Transverse colon (tissue), 4 donors: ENCODE data around the gene RAPGEF5. TPM values are rescaled to one million over a fixed set of nuclear protein-coding genes. Genes with fewer than 3 reads are reported as not detected.

ENCODE experiments used
- DNase-seq: peaks from one replicate; pipeline ENCODE4 v3.0.0-alpha.2; 2019
- H3K27ac ChIP-seq, 4 donors: fragments of 200-600 bp; sonication (generic); 2 replicates each; pipeline ENCODE4 v1.5.1; 2016 to 2018; ENCODE audit warnings: inconsistent platforms in 4 of 4
- H3K27me3 ChIP-seq: fragments of 200-600 bp; sonication (generic); 2 replicates; pipeline ENCODE4 v1.5.1; 2017; ENCODE audit warnings: inconsistent platforms
- H3K36me3 ChIP-seq, 4 donors: fragments of 200-600 bp; sonication (generic); 2 replicates each; pipeline ENCODE4 v1.5.1; 2017 to 2019; ENCODE audit warnings: inconsistent platforms in 4 of 4
- H3K4me1 ChIP-seq, 4 donors: fragments of 200-600 bp; sonication (generic); 2 replicates each; pipeline ENCODE4 v1.5.1; 2017 to 2020; ENCODE audit warnings: inconsistent platforms in 4 of 4
- H3K4me3 ChIP-seq, 4 donors: fragments of 200-600 bp; sonication (generic); 1 replicate in 1 of 4; 2 replicates in 3 of 4; pipeline versions ENCODE4 v1.5.1 to v1.6.1; 2017 to 2019; ENCODE audit warnings: inconsistent platforms in 4 of 4
- H3K9me3 ChIP-seq, 2 donors: fragments of 200-600 bp; sonication (generic); 2 replicates each; pipeline ENCODE4 v1.5.1; 2017 to 2019; ENCODE audit warnings: inconsistent platforms in 2 of 2
- CTCF ChIP-seq, 5 experiments: fragments of 200-600 bp in 3 of 5; fragments of 450-650 bp in 2 of 5; sonication (generic) in 3 of 5; IDR thresholded peaks; 1 replicate in 2 of 5; 2 replicates in 3 of 5; pipeline ENCODE4 v1.5.1; 2016 to 2017; ENCODE audit warnings: antibody characterized with exemption in 5 of 5, inconsistent platforms in 3 of 5, mild to moderate bottlenecking in 2 of 5, moderate library complexity in 1 of 5
- EP300 ChIP-seq: sonication (generic); formaldehyde crosslinking; IDR thresholded peaks from one replicate; pipeline ENCODE4 v1.6.1; 2017; ENCODE audit warnings: antibody characterized with exemption, low read depth
- POLR2A ChIP-seq: fragments of 450-650 bp; IDR thresholded peaks from one replicate; pipeline ENCODE4 v1.6.1; 2016; ENCODE audit warnings: antibody characterized with exemption, mild to moderate bottlenecking, moderate library complexity
- POLR2AphosphoS5 ChIP-seq, 3 donors: sonication (generic); formaldehyde crosslinking; IDR thresholded peaks; one replicate each; pipeline ENCODE4 v1.6.1; 2016; ENCODE audit warnings: antibody characterized with exemption in 3 of 3
- WGBS, 2 donors: methylation state at CpG; one replicate each; pipeline ENCODE4 v1.1.5; 2018; ENCODE audit warnings: low coverage in 1 of 2; 5-methylcytosine and 5-hydroxymethylcytosine counted together
- in situ Hi-C, 4 donors: fragments of 200-750 bp; cut with MboI; loops; one replicate each; pipeline versions ENCODE4 v1.15.0 to v1.15.1; 2017; ENCODE audit warnings: low sequenced_read_pairs in 3 of 4, low pct_ligation_motif_present in 1 of 4, low pct_unique_long_range_greater_than_20kb in 1 of 4
- intact Hi-C: fragments of 100-400 bp; cut with DNase I; formaldehyde crosslinking; loops from one replicate; pipeline ENCODE4 v1.15.1; 2023; ENCODE audit warnings: low total_unique reads
- total RNA-seq, 4 donors: library from RNA; depleted of rRNA; stranded (reverse); fragments of >200 nt; gene quantifications; one replicate each; pipeline ENCODE4 v1.1.0, GENCODE V29; 2016

Gene RAPGEF5
- total RNA-seq, 4 donors from 2014 or later, result 82.3 to 112 (median 100) TPM

- no peak for DNase-seq
- Histone ChIP-seq H3K9me3 (no peaks in the 10 kb centered on the region), H3K27ac (no peak overlapping the region), H3K4me1 (peaks cover 0 to 12% (median 2%) of the 10 kb centered on the region in 4 donors), H3K36me3 (no peaks in the 10 kb centered on the region), H3K27me3 (no peaks in the 10 kb centered on the region), H3K4me3 (no peak overlapping the region)
- in situ Hi-C loops (no loop called here), intact Hi-C loops (no loop called here)
- WGBS, 2 donors, result 76 to 90% methylated on average over 4 of the region's 4 CpGs
- no peak for TF ChIP-seq POLR2A
- TF ChIP-seq POLR2AphosphoS5 (IDR thresholded peaks at IDR 0.05), result no peak
- TF ChIP-seq CTCF (IDR thresholded peaks at IDR 0.05), result no peak
Observed at GRCh38 chr7:22204312-22204711, 152.6 kb downstream of the RAPGEF5 start.

- 87 to 100% methylated on average over 1 of the region's 1 CpG for WGBS, 2 donors
- H3K4me3 ChIP-seq, result no peak overlapping the region
- no peaks in the 10 kb centered on the region for H3K9me3 ChIP-seq
- H3K27me3 ChIP-seq, result no peaks in the 10 kb centered on the region
- intact Hi-C loops (no loop called here), in situ Hi-C loops (no loop called here)
- H3K4me1 ChIP-seq, result peaks cover 0 to 9% (median 2%) of the 10 kb centered on the region in 4 donors
- no peaks in the 10 kb centered on the region for H3K36me3 ChIP-seq
- no peak overlapping the region for H3K27ac ChIP-seq
- TF ChIP-seq POLR2A, result no peak
- peak; percentile 42 for DNase-seq
Observed at GRCh38 chr7:22202141-22202540, 154.8 kb downstream of the RAPGEF5 start.

- no peak overlapping the region for H3K27ac ChIP-seq
- no peak for TF ChIP-seq POLR2A
- TF ChIP-seq POLR2AphosphoS5 (IDR thresholded peaks at IDR 0.05), result no peak
- TF ChIP-seq EP300, result no peak
- TF ChIP-seq CTCF (IDR thresholded peaks at IDR 0.05), result no peak
- intact Hi-C loops (no loop called here), in situ Hi-C loops (no loop called here)
- no peaks in the 10 kb centered on the region for H3K27me3 ChIP-seq
- WGBS, 2 donors, result 62 to 63% methylated on average over 4 of the region's 4 CpGs
- no peaks in the 10 kb centered on the region for H3K36me3 ChIP-seq
- DNase-seq, result no peak
- no peaks in the 10 kb centered on the region for H3K9me3 ChIP-seq
- H3K4me1 ChIP-seq, result peaks cover 0 to 9% (median 2%) of the 10 kb centered on the region in 4 donors
- H3K4me3 ChIP-seq, result no peak overlapping the region
Observed at GRCh38 chr7:22201186-22201880, 155.6 kb downstream of the RAPGEF5 start.

- H3K4me3 ChIP-seq, result no peak overlapping the region
- no peak for DNase-seq
- peaks cover 0 to 9% (median 2%) of the 10 kb centered on the region in 4 donors for H3K4me1 ChIP-seq
- no peaks in the 10 kb centered on the region for H3K36me3 ChIP-seq
- no peak overlapping the region for H3K27ac ChIP-seq
- H3K9me3 ChIP-seq, result no peaks in the 10 kb centered on the region
- intact Hi-C loops, result no loop called here
- in situ Hi-C loops, result no loop called here
- TF ChIP-seq EP300, result no peak
- no peak for TF ChIP-seq POLR2AphosphoS5 (IDR thresholded peaks at IDR 0.05)
- TF ChIP-seq CTCF (IDR thresholded peaks at IDR 0.05), result no peak
- TF ChIP-seq POLR2A, result no peak
- H3K27me3 ChIP-seq, result no peaks in the 10 kb centered on the region
Observed at GRCh38 chr7:22200777-22201176, 156.2 kb downstream of the RAPGEF5 start.

GRCh38 chr7:22200238-22200637 lies 156.7 kb downstream of the RAPGEF5 start:
- in situ Hi-C loops (no loop called here), intact Hi-C loops (no loop called here)
- TF ChIP-seq POLR2A (no peak), POLR2AphosphoS5 (IDR thresholded peaks at IDR 0.05) (no peak), CTCF (IDR thresholded peaks at IDR 0.05) (no peak), EP300 (no peak)
- no peaks in the 10 kb centered on the region for H3K9me3 ChIP-seq
- H3K27ac ChIP-seq, result no peak overlapping the region
- no peaks in the 10 kb centered on the region for H3K27me3 ChIP-seq
- no peak overlapping the region for H3K4me3 ChIP-seq
- DNase-seq, result no peak
- H3K36me3 ChIP-seq, result no peaks in the 10 kb centered on the region
- 93% methylated on average over 4 of the region's 4 CpGs for WGBS, 2 donors
- peaks cover 0 to 9% (median 2%) of the 10 kb centered on the region in 4 donors for H3K4me1 ChIP-seq
